Measurements from ENCODE around the gene TEX19. TPM values are rescaled to one million over a fixed set of nuclear protein-coding genes. Genes with fewer than 3 reads are reported as not detected.

Gene TEX19
- total and polyA plus RNA-seq, 2 of the 8 experiments (the other 6 are each of a cell fraction or from before 2014, with no cell fraction given), result 0.54 to 0.80 TPM

GRCh38 chr17:82382933-82383255 lies 23.8 kb downstream of the TEX19 start:
- no peak overlapping the region for H2BK5ac ChIP-seq (ENCODE audit: low read depth, low read length)
- H3K56ac ChIP-seq (replicated peaks; ENCODE audit: insufficient read length, low read depth, low read length), result no peak overlapping the region
- CTCF ChIA-PET (ENCODE audit: partially characterized antibody), result interaction anchor here (1.1 kb wide), 2 partner anchors 31 to 32 kb away, joined by 3 read pairs; no protein-coding TSS in a partner anchor
- H3K14ac ChIP-seq (ENCODE audit: insufficient read length), result no peak overlapping the region
- H3K36me3 ChIP-seq (ENCODE audit: control insufficient read depth in 2 of 4, insufficient read depth in 4 of 4, low read length in 3 of 4), result no peaks in the 10 kb centered on the region
- no peak overlapping the region for H2BK12ac ChIP-seq (ENCODE audit: low read depth, low read length)
- H3K23ac ChIP-seq (ENCODE audit: insufficient read length), result no peak overlapping the region
- H3K79me2 ChIP-seq (ENCODE audit: control insufficient read depth in 1 of 2, insufficient read depth in 2 of 2, low read length in 2 of 2), result no peaks in the 10 kb centered on the region
- H3K9ac ChIP-seq (replicated peaks in 1 of 4; ENCODE audit: extremely low read depth in 1 of 4, low read depth in 3 of 4, low read length in 3 of 4), result no peak overlapping the region
- POLR2A ChIA-PET (ENCODE audit: partially characterized antibody), result interaction anchor here (1.1 to 2.9 kb wide), 2 partner anchors 8 to 41 kb away, joined by 3 to 14 read pairs; no protein-coding TSS in a partner anchor
- no peak overlapping the region for H2BK20ac ChIP-seq (ENCODE audit: low read length)
- H2BK15ac ChIP-seq (ENCODE audit: low read length), result no peak overlapping the region
- no peak overlapping the region for H3K18ac ChIP-seq (ENCODE audit: extremely low read depth, low read length)
- no peak for FAIRE-seq
- H3K79me1 ChIP-seq (ENCODE audit: low read depth, low read length), result no peaks in the 10 kb centered on the region
- no peak overlapping the region for H4K5ac ChIP-seq (ENCODE audit: insufficient read length, low read depth, low read length)
- no peak for DNase-seq (ENCODE audit: low read depth in 1 of 2, low spot score in 2 of 2)
- H2AK5ac ChIP-seq (ENCODE audit: low read depth, low read length), result no peak overlapping the region
- peaks cover 0 to 3% of the 10 kb centered on the region in 2 experiments for H4K20me1 ChIP-seq (replicated peaks in 1 of 2; ENCODE audit: control insufficient read depth in 1 of 2, insufficient read depth in 2 of 2, low read length in 2 of 2)
- no peak overlapping the region for H3K4me3 ChIP-seq (ENCODE audit: extremely low read depth in 1 of 4, insufficient read depth in 2 of 4, low read depth in 3 of 4, low read length in 4 of 4)
- H3K27ac ChIP-seq (ENCODE audit: low read depth, low read length), result no peak overlapping the region
- no peak overlapping the region for H2AFZ ChIP-seq (ENCODE audit: low read length)
- no peaks in the 10 kb centered on the region for H3K23me2 ChIP-seq (ENCODE audit: low read depth, low read length)
- WGBS, 2 experiments (ENCODE audit: extremely low coverage in 1 of 2, insufficient coverage in 1 of 2, insufficient read length in 1 of 2, insufficient replicate concordance in 2 of 2, low coverage in 1 of 2, low lambda C conversion rate in 2 of 2, missing lambda C conversion rate in 1 of 2), result 90% methylated on average over 9 of the region's 11 CpGs; no CpG with 5 or more reads in 1 of the 2 experiments
- H3K27me3 ChIP-seq (replicated peaks in 1 of 4; ENCODE audit: control insufficient read depth in 3 of 4, extremely low read depth in 1 of 4, insufficient read depth in 3 of 4, low read length in 3 of 4), result no peaks in the 10 kb centered on the region; a peak in 2 of 7 replicates
- H3K4ac ChIP-seq (replicated peaks; ENCODE audit: insufficient read length, low read depth, low read length), result no peak overlapping the region
- H3K9me3 ChIP-seq (ENCODE audit: insufficient read depth in 2 of 2, low read depth in 1 of 2, low read length in 1 of 2), result no peaks in the 10 kb centered on the region
- H3K4me1 ChIP-seq (replicated peaks in 1 of 4; ENCODE audit: control insufficient read depth in 3 of 4, insufficient read depth in 4 of 4, low read length in 3 of 4), result peaks cover 0 to 9% (median 5%) of the 10 kb centered on the region in 4 experiments; a peak in 5 of 7 replicates
- no peak overlapping the region for H3K4me2 ChIP-seq (ENCODE audit: insufficient read depth in 1 of 2, low read depth in 2 of 2, low read length in 2 of 2)
- no peak overlapping the region for H4K8ac ChIP-seq (ENCODE audit: extremely low read depth, insufficient read depth, low read length)
- H4K91ac ChIP-seq (replicated peaks; ENCODE audit: insufficient read length, low read length), result no peak overlapping the region
- no peak overlapping the region for H2BK120ac ChIP-seq (replicated peaks; ENCODE audit: low read depth, low read length)
- no peak for TF ChIP-seq BRCA1 (IDR thresholded peaks at IDR 0.05; ENCODE audit: low read depth, low read length)
- no peak for TF ChIP-seq EGR1 (IDR thresholded peaks at IDR 0.05; ENCODE audit: borderline replicate concordance, low read depth, low read length)
